Stimulated activated naive CD4-positive, alpha-beta T cell treated with Interleukin-2 at 50 U/mL for 16 hours (primary cell): ENCODE results near the gene SCAPER.

Source experiments
- DNase-seq: peaks from one replicate; lab custom pipeline; 2025; lab: John Stamatoyannopoulos, UW

Gene SCAPER

DNA sequence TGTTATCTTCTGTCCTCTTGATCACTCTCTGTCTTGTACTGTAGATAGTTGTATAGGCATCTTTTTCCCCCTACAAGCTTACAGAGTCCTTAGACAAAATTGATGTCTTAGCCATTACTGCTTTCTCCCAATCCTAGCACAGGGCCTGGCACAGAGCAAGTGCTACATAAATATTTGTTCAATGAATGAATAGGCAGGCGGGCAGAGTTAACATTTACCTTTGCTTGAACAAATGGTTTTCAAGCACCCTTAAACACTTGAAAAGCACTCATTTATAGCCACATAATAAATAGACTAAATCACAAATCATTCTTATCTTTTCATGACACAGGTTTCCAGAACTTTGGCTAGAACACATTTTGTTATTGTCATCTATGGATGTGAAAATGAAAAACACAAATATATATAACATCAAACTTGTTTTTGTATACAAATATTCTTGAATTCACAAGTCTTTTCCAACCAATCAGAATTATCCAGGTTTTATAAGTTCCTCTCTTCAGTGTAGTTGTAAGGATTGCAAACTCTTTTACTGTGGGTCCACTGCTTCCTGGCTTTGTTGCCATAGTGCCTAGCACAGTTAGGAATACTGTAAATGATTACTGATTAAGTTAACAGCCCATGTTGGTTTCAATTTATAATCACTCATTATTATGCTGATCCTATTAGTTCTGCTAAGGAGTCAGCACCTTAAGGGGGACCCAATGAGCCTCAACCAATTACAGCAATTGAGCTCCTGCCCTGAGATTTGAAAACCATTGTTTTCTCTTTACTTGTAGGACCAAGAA, 506.6 kb downstream of the SCAPER start:
- no peak for DNase-seq

DNA sequence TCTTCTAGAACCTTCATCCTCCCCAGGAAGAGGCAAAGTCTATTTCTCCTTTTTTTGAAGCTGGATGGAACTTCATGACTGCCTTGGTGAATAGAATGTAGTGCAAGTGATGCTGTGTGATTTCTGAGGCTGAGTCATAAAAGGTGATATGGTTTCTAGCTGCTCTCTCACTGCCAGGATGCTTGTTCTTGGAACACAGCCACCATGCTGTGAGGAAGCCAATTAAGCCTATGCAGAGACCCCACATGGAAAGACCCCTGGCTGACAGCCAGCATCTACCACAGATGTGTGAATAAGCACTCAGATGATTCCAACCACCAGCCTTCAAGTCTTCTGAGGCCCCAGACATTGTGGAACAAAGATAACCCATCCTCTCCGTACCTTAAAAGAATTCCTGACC, 511.5 kb downstream of the SCAPER start:
- DNase-seq: no peak

- no peak for DNase-seq
Observed at GRCh38 chr15:76391847-76392246, 513.3 kb downstream of the SCAPER start.

DNA sequence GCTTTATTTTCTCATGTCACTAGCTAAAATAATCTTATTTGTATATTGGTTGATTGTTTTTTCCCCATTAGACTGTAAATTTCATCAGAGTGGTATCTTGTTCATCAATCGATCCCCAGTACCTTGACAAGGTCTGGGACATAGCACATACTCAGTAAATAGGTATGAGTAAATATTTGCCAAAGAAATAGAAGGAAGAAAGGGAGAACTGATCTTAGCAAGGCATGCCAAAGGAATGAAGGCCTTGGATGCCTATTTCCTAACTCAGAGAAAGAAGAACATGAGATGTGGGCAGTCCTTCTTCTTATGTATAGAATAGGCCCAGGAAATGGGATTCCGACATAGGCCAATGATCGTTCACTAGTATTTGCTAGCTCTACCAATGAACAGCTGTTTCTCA, 513.8 kb downstream of the SCAPER start:
- DNase-seq: no peak

DNA sequence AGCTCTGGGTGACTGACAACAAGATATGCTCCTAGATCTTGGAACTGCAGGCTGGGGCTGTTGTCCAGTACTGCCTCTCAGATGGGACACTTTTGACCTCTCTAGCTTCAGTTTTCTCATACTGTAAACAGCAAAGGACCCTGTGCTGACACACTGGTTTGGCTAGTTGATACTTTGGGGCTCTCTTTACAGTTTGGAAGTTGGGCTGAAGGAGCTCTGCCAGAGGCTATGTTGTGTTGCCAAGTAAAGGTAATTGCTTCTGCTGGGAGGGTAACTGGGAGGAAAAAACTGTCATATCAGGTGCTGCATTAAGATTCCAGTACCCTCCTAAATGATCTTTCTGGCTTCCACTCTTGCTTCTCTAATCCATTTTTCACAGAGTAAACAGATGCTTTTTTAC, 514.6 kb downstream of the SCAPER start:
- no peak for DNase-seq

GRCh38 chr15:76386926-76387325, 518.2 kb downstream of the SCAPER start:
- no peak for DNase-seq

- DNase-seq: no peak
Observed at GRCh38 chr15:76386178-76386577, 519.0 kb downstream of the SCAPER start.

DNA sequence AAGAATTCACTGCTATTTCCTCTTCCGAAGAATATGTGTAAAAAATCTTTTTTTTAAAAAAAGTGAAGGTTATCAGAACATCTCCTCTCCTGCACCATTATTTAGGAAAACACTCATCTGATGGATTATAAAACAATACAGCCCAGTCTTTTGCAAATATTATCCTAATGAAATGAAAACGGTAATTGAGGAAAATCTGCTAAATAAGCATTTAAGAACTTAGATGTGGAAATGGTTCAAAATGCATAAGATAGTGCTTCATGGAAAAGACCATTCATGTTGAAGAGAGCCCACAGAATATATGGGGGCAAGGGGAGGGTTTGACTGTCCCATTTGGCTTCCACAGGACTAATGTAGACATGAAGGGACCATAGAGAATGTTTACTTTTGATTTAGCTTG, 520.7 kb downstream of the SCAPER start:
- DNase-seq: no peak

DNA sequence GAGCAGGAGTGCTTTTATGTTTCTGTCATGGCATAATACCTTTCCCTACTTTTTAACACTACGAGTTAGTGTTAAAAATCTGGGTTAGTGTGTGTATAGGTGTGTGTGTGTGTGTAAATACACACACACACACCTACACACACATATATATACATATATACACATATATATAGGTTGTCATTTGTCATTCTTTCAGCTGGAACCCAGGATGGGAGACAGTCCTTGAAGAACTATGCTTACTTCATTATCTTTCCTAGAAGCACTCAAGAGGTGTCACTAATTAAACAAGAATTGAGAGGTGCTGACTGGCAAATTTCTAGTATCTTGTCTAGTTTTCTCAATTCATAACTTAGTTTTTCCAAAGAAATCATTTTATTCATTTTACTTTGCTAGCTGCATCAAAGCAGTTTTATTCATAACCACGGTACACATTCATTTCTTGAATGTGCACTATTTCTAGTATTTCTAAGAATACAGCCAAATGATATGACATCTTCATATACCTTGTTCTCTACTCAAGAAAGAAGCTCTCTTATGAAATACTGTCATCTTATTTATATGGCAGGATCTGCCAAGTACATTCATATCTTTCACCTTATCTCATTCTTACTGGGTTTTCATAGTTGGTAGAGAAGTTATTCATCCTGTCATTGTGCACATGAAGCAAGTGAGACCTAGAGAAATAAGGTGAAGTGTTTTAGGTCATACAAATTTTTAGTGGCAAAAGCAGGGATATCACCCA, 522.0 kb downstream of the SCAPER start:
- no peak for DNase-seq

DNA sequence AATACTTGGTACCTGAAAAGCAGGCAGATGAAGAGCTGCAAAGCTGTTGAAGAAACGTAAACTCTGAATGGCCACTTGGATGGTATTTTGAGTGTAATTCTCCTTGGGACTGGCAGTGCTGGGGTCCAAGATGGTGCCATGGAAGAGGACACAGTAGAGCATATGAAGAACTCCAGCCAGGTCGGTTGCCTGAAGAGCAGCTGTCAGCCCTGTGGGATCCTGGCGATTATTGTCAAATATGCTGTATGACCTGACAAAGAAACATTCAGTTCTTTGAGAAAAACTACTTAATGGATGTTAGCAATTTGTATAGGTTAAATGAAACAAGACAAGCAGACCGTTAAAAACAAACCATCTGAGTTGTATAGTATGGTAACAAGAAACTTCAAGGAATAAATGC, 523.8 kb downstream of the SCAPER start:
- DNase-seq: no peak

DNA sequence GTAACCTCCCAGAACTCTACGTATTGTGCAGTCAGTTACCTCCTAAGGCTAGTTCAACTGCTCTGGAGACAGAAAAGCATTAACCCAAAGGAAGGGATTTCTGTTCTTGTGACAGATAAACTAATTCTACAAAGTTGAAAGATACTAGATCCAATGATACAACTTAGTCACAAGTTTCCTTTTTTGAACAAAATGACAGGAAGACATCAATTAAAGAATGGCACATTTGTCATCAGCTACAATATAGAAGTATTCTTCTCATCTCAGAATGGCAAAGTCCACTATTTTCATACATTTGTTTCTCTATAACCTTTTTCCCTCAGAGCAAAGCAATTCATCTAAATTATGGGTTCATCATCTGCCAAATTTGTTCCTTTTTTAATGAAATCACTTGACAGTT, 524.9 kb downstream of the SCAPER start:
- DNase-seq: no peak

DNA sequence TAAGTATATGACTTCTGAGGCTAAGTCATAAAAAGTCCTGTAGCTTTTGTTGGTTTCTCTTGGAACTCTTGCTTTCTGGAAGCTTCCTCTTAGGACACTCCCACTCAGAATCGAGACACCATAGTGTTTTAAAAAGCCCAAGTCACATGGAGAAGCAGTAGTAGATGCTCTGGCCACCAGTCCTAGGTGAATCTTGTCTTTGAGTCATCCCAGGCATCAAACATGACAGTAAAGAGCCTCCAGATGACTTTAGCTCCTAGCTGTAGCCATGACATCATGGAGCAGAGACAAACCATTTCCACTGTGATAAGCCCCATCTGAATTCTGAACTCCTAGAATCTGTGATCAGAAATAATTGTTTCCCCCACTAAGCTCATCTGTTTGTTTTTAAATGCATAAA, 526.4 kb downstream of the SCAPER start:
- no peak for DNase-seq

DNA sequence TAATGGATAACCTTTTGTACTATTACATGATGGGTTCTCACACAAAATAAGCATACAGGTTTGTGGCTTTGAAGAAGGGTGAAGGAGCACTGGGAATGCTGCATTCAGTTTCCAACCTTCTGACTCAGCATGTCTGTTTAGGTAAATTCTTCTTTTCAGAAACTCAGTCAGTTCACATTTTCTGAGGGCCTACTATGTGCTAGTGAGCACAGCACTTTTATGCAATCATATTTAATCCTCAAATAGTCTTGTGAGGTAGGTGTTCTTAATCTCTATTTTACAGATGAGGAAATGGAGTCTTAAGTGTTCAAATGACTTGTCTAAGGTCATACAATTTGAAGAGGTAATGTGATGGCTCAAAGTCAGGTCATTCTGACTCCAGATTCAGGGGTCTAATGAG, 527.4 kb downstream of the SCAPER start:
- no peak for DNase-seq

- DNase-seq: no peak
Observed at GRCh38 chr15:76377217-76377616, 527.9 kb downstream of the SCAPER start.

- DNase-seq: no peak
Observed at GRCh38 chr15:76376816-76377215, 528.3 kb downstream of the SCAPER start.

- no peak for DNase-seq
Observed at GRCh38 chr15:76376029-76376428, 529.1 kb downstream of the SCAPER start.

- no peak for DNase-seq
Observed at GRCh38 chr15:76368122-76368621, 537.0 kb downstream of the SCAPER start.

DNA sequence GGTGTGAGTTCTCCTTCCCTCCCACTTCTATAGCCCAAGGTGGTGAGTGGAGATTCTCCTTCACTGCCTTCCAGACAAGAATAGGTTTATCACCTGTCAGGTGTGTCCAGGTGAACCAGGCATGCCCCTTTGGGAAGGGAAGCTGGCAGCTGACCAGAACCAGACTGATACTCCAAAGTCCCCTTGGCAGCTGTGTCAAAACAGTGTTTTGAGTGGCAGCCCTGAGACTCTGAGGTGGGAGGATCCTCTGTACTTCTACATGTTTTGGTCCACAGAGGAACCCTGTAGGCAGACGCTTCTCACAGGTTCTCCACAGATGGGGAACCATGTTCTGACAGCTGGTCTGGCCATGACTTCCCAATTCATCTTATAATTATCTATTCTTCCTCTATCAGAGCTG, 538.4 kb downstream of the SCAPER start:
- no peak for DNase-seq

DNA sequence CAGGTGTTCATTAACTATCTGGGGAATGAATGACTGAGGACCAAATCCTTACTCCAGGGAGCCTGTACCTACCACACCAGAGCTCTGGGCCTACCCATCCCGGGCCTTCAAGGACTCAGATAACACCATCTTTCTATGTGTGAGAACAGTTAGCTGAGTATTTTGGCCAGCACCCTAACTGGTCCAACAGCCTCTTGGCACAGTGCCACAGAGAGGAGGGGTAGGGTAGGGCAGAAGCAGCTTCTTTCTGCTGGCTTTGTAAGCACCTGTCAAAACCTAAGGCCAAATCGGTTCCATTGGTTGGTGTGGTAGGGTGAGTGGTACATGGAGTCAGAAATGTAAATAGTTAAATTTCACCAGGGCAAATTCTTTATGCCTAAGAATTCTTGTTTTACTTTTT, 541.9 kb downstream of the SCAPER start:
- no peak for DNase-seq

DNA sequence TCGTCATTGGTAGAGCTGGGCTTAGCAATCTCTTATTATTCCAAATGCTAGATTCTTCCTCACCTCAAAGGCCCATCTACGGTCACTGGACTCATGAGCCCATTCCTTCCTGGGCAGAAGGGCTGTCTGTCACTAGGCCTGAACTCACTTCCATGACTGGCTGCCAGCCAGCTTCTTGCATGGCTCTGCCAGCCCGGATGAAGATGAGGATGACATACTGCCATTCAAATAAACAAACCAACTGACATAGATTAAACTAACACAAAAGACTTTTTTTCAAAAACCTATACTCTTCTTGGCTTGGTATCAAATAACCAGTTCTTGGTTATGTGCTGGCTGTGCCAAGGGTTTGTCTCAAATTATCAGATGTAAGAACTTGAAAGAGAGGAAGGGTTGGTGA, 544.7 kb downstream of the SCAPER start:
- no peak for DNase-seq

DNA sequence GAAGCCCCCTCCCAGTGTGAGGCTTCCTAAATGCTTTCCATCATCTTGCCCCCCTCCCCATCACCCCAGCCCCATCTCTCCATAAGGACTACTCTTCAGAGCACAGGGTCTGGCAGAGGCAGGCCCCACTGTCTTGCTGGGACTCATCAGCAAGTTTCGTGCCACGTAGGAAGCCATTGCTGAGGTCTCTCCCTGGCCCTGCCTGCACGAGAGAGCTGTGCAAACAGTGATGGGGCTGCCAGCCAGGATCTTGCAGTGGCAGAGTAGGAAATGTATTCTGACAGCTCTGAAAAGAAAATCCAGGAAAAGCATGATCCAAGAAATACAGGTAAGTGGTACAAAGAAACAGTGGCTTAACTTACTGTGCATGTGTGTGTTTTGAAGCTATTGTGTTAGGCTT, 546.0 kb downstream of the SCAPER start:
- no peak for DNase-seq

DNA sequence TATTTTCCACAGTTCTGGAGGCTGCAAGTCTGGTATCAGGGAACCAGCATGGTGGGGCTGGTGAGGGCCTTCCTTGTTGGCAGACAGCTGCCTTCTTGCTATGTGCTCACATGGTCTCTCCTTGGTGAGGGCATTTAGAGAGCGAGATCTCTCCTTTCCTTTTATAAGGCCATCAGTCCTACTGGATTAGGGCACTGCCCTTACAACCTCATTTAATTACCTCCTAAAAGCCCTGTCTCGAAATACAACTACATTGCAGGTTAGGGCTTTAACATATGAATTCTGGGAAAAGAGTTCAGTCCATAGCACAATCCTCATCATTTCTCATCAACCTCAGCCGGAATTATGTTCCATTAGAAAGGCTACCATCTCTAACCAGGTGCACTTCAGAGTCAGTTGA, 546.7 kb downstream of the SCAPER start:
- DNase-seq: no peak

DNA sequence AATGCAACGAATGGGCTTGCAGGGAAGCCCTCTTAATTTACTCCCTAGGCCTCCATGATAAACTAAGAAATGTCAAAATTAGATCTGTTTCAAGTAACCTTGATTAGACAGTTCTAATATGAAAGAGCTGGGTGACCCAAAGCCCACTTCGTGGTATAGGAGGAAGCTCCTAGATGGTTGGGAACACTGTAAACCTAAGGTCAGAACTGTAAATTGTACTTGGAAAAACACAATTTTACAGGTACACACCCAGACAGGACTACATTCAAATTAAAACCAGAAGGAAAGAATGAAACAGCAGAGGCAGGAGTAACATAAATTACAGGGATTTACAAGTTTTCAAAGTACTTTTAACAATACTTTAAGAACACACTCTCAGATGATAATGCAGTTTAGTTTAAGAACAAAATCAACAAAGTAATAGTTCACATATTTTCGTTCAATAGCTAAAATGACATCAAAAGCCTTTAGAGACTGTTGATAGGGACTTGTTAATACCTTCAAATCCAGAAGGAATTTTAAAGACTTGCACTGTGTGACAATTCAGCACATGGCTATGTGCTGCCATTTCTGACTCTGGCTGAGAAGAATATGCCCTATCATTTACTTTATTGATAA, 550.2 kb downstream of the SCAPER start:
- DNase-seq: no peak
